ENCODE results near the gene DAB1. TPM values are rescaled to one million over a fixed set of nuclear protein-coding genes. Genes with fewer than 3 reads are reported as not detected.

The DAB1 gene
- total and polyA plus RNA-seq, 12 donors = 0.04 to 2.1 (median 0.59) TPM; not detected in 2

- Histone ChIP-seq H3K27me3 (no peaks in the 10 kb centered on the region), H3K4me3 (no peak overlapping the region), H3K27ac (no peak overlapping the region), H3K4me1 (replicated peaks in 1 of 2) (no peaks in the 10 kb centered on the region), H3K9me3 (replicated peaks in 1 of 3) (no peaks in the 10 kb centered on the region), H3K36me3 (replicated peaks in 1 of 2) (no peaks in the 10 kb centered on the region)
- 70 to 84% (median 77%) methylated on average over 2 of the region's 2 CpGs for WGBS, 4 donors
- TF ChIP-seq CTCF (IDR thresholded peaks at IDR 0.05) (no peak), POLR2A (IDR thresholded peaks at IDR 0.05) (no peak)
- intact Hi-C loops (cut with DNase I) = no loop called here
- DNase-seq = no peak
Observed at GRCh38 chr1:57018119-57018518, 405.7 kb downstream of the DAB1 start.

- intact Hi-C loops (cut with DNase I) = no loop called here
- Histone ChIP-seq H3K36me3 (replicated peaks in 1 of 2) (no peaks in the 10 kb centered on the region), H3K4me1 (replicated peaks in 1 of 2) (no peaks in the 10 kb centered on the region), H3K9me3 (replicated peaks in 1 of 3) (no peaks in the 10 kb centered on the region), H3K4me3 (no peak overlapping the region), H3K27ac (no peak overlapping the region), H3K27me3 (no peaks in the 10 kb centered on the region)
- DNase-seq = no peak
- WGBS, 4 donors = 72 to 84% (median 76%) methylated on average over 7 of the region's 7 CpGs
- TF ChIP-seq POLR2A (IDR thresholded peaks at IDR 0.05) (no peak), CTCF (IDR thresholded peaks at IDR 0.05) (no peak)
Observed at GRCh38 chr1:57017717-57018116, 406.1 kb downstream of the DAB1 start.

GRCh38 chr1:57017200-57017599 lies 406.7 kb downstream of the DAB1 start:
- intact Hi-C loops (cut with DNase I) = no loop called here
- Histone ChIP-seq H3K4me3 (no peak overlapping the region), H3K27ac (no peak overlapping the region)

GRCh38 chr1:57015071-57015470 lies 408.8 kb downstream of the DAB1 start:
- Histone ChIP-seq H3K27ac (no peak overlapping the region), H3K9me3 (replicated peaks in 1 of 3) (no peaks in the 10 kb centered on the region), H3K36me3 (replicated peaks in 1 of 2) (no peaks in the 10 kb centered on the region), H3K4me3 (no peak overlapping the region), H3K4me1 (replicated peaks in 1 of 2) (no peaks in the 10 kb centered on the region), H3K27me3 (no peaks in the 10 kb centered on the region)
- 84 to 89% (median 87%) methylated on average over 15 of the region's 15 CpGs for WGBS, 4 donors
- intact Hi-C loops (cut with DNase I) = no loop called here
- no peak for DNase-seq
- TF ChIP-seq CTCF (IDR thresholded peaks at IDR 0.05) (no peak), POLR2A (IDR thresholded peaks at IDR 0.05) (no peak)

More at GRCh38 chr1:57017200-57017599, 406.7 kb downstream of the DAB1 start:
- TF ChIP-seq POLR2A (IDR thresholded peaks at IDR 0.05) = no peak
- no peak for TF ChIP-seq CTCF (IDR thresholded peaks at IDR 0.05)
- WGBS, 4 donors = 68 to 93% (median 78%) methylated on average over 6 of the region's 6 CpGs
- DNase-seq = no peak
- Histone ChIP-seq H3K36me3 (replicated peaks in 1 of 2) (no peaks in the 10 kb centered on the region), H3K4me1 (replicated peaks in 1 of 2) (no peaks in the 10 kb centered on the region), H3K9me3 (replicated peaks in 1 of 3) (no peaks in the 10 kb centered on the region), H3K27me3 (no peaks in the 10 kb centered on the region)
